GM19452 (cell line): ENCODE data around the gene PEX16.

Experiments used
- ATAC-seq: cut with Tn5 transposase; IDR thresholded peaks from one replicate; pipeline ENCODE4 v1.9.1; 2021; ENCODE audit not compliant: unreplicated experiment

PEX16 gene

GRCh38 chr11:45931739-45932138, 14.1 kb upstream of the PEX16 start:
- no peak for ATAC-seq

- no peak for ATAC-seq
These were observed 13.4 kb upstream of the PEX16 start for GRCh38 chr11:45930951-45931570.

DNA sequence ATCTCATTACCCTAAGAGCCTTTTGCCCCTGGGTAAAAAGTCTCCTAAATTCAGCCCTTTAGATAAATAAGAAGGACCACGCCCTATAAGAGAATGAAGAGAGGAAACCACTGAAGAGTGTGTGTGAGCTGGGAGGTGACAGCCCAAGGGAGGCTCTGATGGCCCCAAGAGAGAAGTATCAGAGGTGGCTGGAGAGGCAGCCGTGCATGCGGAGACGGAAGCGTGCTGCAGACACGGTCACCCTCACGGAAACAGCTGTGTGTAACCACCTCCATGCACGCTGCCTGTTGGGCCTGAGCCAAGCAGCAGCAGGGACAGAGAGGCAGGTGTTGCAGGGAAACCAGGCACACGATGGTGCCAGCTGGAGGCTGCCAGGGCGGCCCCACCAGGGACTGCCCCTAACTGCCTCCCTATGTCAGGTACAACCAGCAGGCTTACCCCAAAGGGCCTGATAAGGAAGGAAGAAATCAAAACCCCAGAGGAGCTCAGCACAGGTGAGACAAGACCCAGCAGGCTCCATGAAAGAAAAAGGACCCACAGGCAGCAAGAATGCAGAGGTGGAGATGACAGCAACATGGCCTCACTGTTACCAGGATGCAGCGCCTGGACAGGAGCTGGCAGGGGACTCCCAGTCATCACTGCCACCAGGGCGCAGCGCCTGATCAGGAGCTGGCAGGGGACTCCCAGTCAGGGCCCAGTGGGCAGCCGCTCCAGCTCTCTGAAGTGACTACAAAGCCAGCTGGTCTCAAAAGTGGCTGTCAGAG, 12.5 kb upstream of the PEX16 start:
- peak; percentile 96 for ATAC-seq

DNA sequence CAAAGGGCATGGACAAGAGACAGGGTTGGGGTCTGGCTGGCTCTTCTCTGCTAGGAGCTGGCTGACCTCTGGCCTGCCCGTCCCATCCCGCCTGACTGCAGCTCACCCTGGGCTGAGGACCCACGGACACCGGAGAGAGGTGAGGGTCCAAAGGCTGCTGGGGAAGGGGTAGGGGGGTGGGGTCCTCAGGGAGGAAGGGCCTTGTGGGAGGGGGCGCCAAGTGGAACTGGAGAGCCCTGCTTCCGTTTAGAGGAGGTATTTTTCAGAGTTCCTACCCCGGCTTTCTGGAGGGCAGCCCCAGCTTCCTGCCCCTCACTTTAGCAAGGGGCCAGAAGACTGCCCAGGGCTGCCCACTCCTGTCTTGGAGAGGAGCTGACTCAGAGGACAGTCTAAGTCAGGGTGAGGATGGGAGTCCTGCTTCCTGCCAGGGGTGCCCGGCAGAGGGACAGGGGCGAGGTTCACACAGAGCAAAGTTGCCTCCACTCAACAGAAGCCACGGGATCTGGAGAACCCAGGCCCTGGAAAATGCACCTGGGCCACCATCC, 11.9 kb upstream of the PEX16 start:
- ATAC-seq: no peak

DNA sequence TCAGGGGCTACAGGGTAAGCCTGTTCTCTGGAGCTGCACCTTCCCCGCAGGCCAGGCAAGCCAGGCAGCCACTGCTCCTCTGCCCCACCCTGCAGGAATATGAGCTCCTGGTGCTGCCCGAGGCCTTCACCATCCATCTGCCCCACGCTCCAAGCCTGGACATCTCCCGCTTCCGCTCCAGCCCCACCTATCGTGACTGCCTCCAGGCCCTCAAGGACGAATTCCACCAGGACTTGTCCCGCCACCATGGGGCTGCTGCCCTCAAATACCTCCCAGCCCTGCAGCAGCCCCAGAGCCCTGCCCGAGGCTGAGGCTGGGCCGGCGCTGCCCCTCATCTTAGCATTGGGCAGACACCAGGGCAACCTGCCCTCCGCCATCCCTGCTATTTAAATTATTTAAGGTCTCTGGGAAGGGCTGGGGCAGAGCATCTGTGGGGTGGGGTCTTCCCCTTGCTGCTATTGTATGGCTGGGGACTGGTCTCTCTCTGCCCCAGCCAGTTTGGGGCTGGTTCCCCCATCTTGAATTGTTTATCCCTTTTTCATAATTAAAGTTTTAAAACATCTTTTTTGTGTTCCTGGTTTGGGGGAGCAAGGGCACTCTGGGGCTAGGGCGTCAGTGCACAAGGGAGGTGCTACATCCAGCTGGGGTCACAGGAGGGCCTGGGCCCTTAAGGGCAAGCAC, 11.0 kb upstream of the PEX16 start:
- ATAC-seq: no peak

GRCh38 chr11:45927684-45928413, 10.2 kb upstream of the PEX16 start:
- no peak for ATAC-seq

DNA sequence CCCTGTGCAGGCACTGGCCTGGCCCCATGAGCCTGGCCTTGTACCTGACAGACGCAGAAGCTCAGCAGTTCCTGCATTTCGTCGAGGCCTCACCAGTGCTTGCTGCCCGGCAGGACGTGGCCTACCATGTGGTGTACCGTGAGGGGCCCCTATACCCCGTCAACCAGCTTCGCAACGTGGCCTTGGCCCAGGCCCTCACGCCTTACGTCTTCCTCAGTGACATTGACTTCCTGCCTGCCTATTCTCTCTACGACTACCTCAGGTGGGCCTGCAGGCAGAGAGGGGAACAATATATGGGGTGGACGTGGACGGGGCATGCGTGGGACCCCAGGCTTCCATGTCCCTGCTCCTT, 9.6 kb upstream of the PEX16 start:
- ATAC-seq: no peak

DNA sequence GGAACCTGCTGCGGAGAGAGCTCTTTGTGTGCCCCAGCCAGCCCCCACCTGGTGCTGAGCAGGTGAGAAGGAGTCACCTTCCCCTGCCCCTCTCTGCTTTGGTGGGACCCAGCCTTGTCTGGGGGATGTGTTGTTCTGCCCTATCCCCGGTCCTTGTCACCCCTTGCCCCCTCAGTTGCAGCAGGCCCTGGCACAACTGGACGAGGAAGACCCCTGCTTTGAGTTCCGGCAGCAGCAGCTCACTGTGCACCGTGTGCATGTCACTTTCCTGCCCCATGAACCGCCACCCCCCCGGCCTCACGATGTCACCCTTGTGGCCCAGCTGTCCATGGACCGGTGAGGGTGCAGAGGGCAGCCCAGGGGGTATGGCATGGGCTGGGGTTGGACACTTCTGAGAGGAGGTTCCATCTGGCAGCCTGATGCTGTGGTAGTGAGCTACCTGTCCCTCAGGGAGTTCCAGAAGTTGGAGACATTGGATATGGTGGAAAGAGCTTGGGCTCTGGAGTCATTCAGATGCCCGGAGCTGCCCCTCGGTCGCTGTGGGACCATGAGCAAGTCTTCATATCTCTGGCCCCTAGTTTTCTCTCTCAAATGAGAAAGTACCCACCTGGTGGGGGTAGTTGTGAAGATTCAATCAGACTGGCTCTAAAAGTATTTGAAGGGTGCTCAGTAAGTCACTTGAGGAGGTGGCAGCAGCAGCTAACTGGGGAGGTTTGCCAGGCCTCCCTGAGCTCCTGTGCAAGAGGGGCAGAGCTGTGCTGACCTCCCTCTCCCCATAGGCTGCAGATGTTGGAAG, 9.1 kb upstream of the PEX16 start:
- no peak for ATAC-seq

DNA sequence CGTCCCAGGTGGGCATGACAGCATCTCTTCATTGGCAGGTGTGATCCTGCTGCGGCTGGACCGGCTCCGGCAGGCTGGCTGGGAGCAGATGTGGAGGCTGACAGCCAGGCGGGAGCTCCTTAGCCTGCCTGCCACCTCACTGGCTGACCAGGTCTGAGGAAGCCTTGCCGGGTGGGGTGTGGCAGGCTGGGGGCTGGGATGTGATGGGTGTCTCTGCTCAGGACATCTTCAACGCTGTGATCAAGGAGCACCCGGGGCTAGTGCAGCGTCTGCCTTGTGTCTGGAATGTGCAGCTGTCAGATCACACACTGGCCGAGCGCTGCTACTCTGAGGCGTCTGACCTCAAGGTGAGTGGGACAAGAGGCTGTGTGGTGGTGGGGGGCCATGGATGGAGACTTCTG, 8.3 kb upstream of the PEX16 start:
- ATAC-seq: no peak

DNA sequence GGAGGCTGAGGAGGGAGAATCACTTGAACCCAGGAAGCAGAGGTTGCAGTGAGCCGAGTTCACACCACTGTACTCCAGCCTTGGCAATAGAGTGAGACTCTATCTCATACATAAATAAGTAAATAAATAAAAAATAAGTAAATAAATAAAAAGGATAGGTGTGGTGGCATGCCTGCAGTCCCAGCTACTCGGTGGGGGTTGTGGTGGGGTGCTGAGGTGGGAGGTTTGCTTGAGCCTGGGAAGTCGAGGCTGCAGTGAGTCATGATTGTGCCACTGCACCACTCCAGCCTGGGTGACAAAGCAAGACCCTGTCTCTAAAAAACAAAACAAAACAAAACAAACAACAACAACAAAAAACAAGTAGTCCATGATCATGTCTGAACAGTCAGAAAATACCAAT, 7.9 kb upstream of the PEX16 start:
- no peak for ATAC-seq

DNA sequence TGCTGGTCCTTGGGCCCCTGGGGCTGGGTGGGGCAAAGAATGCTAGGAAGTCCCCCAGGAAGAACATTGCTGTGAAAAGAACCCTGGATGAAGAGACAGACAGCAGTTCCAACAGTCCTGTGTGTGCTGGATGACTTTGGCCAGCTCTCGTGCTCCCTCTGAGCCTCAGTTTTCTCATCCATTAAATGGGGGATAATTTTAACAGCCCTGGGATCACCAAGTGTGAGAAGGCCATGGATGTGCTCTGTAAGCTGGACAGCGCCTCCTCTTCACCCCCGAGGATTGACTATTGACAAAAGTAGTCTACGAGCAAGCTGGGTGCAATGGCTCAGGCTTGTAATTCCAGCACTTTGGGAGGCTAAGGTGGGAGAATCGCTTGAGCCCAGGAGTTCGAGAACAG, 7.2 kb upstream of the PEX16 start:
- ATAC-seq: no peak

DNA sequence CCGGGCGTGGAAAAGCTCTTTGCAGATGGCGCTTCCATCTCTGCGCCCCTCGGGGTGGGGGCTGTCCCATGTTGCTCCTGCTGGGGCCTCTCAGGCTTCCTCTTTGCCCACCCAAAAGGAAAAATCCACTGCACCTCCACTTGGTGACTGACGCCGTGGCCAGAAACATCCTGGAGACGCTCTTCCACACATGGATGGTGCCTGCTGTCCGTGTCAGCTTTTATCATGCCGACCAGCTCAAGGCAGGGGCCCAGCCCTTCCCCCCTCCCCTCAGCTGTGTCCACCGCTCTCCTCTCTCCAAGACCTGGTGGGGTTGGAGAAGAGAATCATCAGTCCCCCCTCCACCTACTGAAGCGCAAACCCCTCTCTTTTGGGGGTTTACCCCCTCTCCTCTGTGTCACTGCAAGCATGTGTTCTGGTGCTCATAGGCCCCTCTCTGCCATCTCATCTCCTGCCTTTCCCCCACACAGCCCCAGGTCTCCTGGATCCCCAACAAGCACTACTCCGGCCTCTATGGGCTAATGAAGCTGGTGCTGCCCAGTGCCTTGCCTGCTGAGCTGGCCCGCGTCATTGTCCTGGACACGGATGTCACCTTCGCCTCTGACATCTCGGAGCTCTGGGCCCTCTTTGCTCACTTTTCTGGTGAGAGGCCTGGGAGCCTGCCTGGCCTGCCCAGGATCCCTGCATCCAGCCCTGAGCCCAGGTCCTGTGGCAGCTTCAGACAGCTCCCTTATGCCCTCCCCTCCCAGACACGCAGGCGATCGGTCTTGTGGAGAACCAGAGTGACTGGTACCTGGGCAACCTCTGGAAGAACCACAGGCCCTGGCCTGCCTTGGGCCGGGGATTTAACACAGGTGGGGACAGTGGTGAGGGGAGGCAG, 6.6 kb upstream of the PEX16 start:
- no peak for ATAC-seq

DNA sequence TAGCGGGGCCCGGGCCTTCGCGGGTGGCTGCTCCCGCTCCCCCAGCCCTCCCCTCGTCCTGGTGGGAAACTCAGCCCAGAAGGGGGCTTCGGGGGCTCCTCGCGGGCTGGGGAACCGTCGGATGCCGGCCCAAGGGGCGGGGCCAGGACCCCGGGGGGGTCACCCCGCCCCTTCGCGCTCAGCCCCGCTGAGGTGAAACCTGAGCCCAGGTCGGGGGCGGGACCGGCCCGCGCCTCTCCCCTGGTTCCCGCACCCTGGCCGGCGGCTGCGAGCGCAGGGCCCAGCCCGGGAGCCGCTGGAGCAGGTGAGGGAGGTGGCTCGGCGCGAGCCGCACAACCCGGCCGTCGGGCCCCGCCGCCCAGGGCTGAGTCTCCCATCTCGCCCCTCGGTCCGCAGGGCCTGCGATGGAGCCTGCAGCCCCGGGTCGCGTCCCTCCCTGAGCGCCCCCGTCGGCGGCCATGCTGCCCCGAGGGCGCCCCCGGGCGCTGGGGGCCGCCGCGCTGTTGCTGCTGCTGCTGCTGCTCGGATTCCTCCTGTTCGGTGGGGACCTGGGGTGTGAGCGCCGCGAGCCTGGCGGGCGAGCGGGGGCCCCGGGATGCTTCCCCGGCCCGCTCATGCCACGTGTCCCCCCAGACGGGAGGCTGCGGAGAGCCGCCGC, 4.9 kb upstream of the PEX16 start, which contains the start of gene LARGE2:
LARGE2 (plus strand) TSS at position 232 of the 658 bp plus-strand sequence; CDS start at position 459, 227 bp downstream.
- ATAC-seq: no peak

DNA sequence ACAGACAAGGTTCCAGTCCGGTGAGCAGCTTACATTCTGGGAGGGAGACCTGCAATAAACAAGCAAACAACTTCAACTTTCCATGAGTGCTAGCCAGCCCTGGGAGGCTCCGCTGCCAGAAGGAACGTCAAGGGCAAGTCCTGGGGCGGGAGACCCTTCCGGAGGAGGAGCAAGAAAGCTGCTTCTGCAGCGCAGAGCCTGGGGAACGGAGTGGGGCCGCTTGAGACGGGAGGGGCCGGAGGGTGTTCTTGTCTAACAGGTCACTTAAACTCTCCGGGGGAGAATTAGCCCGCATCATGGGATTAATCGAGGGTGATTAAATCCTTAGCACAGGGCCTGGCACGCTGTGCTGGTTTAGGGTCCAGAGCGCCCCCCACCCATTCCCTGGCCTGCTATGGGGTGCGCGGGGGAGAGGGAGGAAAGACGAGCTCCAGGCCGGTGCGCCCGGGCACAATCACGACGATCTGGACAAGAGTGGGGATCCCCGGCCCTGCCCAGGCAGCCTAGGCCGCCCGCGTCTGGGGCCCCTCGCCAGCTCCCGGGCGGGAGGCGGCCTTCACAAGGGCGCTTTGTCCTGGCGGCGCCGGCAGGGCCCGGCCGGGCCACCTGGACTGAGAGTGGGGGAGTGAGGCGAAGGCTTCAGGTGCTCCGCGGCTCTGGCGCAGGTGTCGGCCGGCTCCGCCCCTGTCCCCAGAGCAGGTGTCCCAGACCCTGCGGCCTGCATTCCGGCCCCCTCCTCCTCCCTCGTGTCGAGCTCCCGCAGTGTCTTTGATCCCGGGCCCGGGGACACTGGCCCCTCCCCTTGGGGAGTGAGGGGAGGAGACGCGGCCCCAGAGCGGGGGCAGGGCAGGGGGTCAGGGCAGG, 4.1 kb upstream of the PEX16 start:
- ATAC-seq: no peak

GRCh38 chr11:45920531-45921477, 3.1 kb upstream of the PEX16 start:
- ATAC-seq: no peak

DNA sequence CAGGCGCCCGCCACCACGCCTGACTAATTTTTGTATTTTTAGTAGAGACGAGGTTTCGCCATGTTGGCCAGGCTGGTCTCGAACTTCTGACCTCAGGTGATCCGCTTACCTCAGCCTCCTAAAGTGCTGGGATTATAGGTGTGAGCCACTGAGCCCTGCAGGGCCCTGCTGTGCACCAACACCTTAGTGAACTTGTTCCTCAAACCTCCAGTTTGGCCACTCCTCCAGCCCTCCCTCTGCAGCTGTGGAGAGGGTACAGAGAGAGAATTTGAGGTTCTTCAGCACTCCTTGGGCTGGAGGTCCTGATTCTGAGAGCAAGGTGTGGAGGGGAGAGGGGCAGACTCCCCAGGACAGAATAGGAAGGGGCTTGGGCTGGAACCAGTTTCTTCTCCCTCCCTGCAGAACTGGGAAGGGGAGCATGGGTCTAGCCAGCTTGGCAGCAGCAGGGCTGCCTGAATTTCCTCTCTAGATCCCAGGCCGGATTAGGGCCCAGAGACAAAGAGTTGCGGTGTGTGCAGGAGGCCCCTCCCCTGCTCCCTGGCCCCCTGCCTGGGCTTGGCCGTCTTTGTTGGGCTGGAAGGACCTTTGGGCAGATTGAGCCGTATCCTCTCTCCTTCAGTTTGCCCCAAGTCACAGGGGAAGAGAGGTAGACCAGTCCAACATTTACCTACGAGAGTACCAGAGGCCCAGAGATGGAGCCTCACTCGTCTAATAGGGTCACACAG, 2.3 kb upstream of the PEX16 start:
- no peak for ATAC-seq
